Measurements from ENCODE around the gene ART4.

ART4 gene

GRCh38 chr12:14843425-14843887 is at the start of gene ART4:
Gene ART4 (minus strand): TSS chr12:14843526. CDS start chr12:14843113, 413 bp downstream.
- DNase-seq (ENCODE audit: low read depth in 2 of 2) = no peak

- no peak for DNase-seq (ENCODE audit: low read depth in 2 of 2)
Observed at GRCh38 chr12:14892726-14893505, 49.6 kb upstream of the ART4 start.

GRCh38 chr12:14890701-14891100 is 47.4 kb upstream of the ART4 start:
- no peak for DNase-seq (ENCODE audit: low read depth in 2 of 2)

- DNase-seq (ENCODE audit: low read depth in 2 of 2) = no peak
Observed at GRCh38 chr12:14886271-14886670, 42.9 kb upstream of the ART4 start.

- no peak for DNase-seq (ENCODE audit: low read depth in 2 of 2)
Observed at GRCh38 chr12:14885718-14886221, 42.4 kb upstream of the ART4 start, which contains the start of gene MGP. Gene MGP (minus strand): TSS chr12:14885854. CDS start chr12:14885791, 63 bp downstream.

GRCh38 chr12:14884458-14884878 is 41.1 kb upstream of the ART4 start:
- DNase-seq (ENCODE audit: low read depth in 2 of 2) = peak; percentile 69 to 75

- DNase-seq (ENCODE audit: low read depth in 2 of 2) = no peak
Observed at GRCh38 chr12:14883686-14884085, 40.4 kb upstream of the ART4 start.

GRCh38 chr12:14880890-14881453 is 37.6 kb upstream of the ART4 start:
- no peak for DNase-seq (ENCODE audit: low read depth in 2 of 2)

- no peak for DNase-seq (ENCODE audit: low read depth in 2 of 2)
Observed at GRCh38 chr12:14879222-14879933, 36.1 kb upstream of the ART4 start.

- DNase-seq (ENCODE audit: low read depth in 2 of 2) = no peak
Observed at GRCh38 chr12:14878488-14878887, 35.2 kb upstream of the ART4 start.

- no peak for DNase-seq (ENCODE audit: low read depth in 2 of 2)
Observed at GRCh38 chr12:14876833-14877232, 33.5 kb upstream of the ART4 start.

- DNase-seq (ENCODE audit: low read depth in 2 of 2) = no peak
Observed at GRCh38 chr12:14874882-14875281, 31.6 kb upstream of the ART4 start.

- no peak for DNase-seq (ENCODE audit: low read depth in 2 of 2)
Observed at GRCh38 chr12:14873440-14874185, 30.3 kb upstream of the ART4 start.

GRCh38 chr12:14871886-14872285 is 28.6 kb upstream of the ART4 start:
- DNase-seq (ENCODE audit: low read depth in 2 of 2) = no peak

GRCh38 chr12:14871247-14871646 is 27.9 kb upstream of the ART4 start:
- DNase-seq (ENCODE audit: low read depth in 2 of 2) = no peak

- no peak for DNase-seq (ENCODE audit: low read depth in 2 of 2)
Observed at GRCh38 chr12:14868916-14869506, 25.7 kb upstream of the ART4 start.

GRCh38 chr12:14860490-14860889 is 17.2 kb upstream of the ART4 start:
- no peak for DNase-seq (ENCODE audit: low read depth in 2 of 2)

- no peak for DNase-seq (ENCODE audit: low read depth in 2 of 2)
Observed at GRCh38 chr12:14858513-14858912, 15.2 kb upstream of the ART4 start.

- no peak for DNase-seq (ENCODE audit: low read depth in 2 of 2)
Observed at GRCh38 chr12:14854586-14855183, 11.4 kb upstream of the ART4 start.

GRCh38 chr12:14853961-14854360 is 10.6 kb upstream of the ART4 start:
- no peak for DNase-seq (ENCODE audit: low read depth in 2 of 2)

- DNase-seq (ENCODE audit: low read depth in 2 of 2) = no peak
Observed at GRCh38 chr12:14852880-14853279, 9.6 kb upstream of the ART4 start.

Data from stimulated activated CD8-positive, alpha-beta memory T cell treated with anti-CD3 and anti-CD28 coated beads, Interleukin-7, amount 100 ng/mL, for 4 hours (primary cell).